ENCODE results near the gene FKBP1A. TPM values are rescaled to one million over a fixed set of nuclear protein-coding genes. Genes with fewer than 3 reads are reported as not detected.
A peak's percentile ranks its signal among the peaks of the same experiment; 100 is the strongest.

Gene FKBP1A
- total and polyA plus RNA-seq, 2 of the 4 experiments (the other 2 are of a cell fraction), result 120 to 528 TPM

DNA sequence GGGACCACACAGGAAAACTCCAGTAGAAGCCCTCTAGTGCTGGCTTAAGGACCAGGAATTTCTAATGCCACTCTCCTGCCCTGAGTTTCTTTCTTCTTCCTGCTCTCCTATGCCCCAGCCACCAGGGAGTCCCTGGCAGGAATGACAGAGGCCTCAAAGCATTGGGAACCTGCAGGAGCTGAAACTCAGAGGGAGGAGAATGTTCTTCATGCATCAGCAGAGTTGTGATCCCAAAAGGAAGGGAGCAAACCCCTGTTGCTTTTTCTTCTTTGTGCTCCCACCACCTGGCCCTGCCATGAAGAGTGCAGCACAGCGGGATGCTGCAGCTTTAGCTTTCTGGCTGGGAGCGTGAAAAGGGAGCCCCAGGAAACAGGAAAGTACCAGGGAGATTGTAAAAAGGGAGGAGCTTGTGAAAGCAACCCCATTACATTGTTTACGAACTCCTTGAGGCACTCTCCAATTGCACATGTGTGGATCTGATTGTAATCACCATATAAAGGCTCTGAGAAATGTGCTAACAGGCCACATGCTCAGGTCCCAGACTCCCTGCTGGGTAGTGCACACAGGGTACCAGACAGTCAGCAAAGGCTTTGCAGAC lies 34.7 kb upstream of the FKBP1A start:
- Histone ChIP-seq H4K91ac (ENCODE audit: insufficient read depth, low read depth, low read length) (no peak overlapping the region), H2AK5ac (ENCODE audit: low read depth, low read length) (0 out of 2 replicates have a peak overlapping the region, but pooled peaks have one; percentile 27), H2AK9ac (replicated peaks; ENCODE audit: low read depth, low read length, poor library complexity) (no peak overlapping the region), H3K9me3 (ENCODE audit: control insufficient read depth, insufficient read depth, low read length) (no peaks in the 10 kb centered on the region), H4K8ac (ENCODE audit: low read depth in 2 of 2, low read length in 2 of 2) (peak overlapping the region in 1 of 2 experiments; percentile 20; a peak in 1 of 4 replicates), H3K27ac (ENCODE audit: insufficient read depth, low read length) (no peak overlapping the region), H3K4ac (ENCODE audit: low read depth, low read length) (no peak overlapping the region), H3K79me1 (ENCODE audit: low read depth in 1 of 2, low read length in 2 of 2) (no peaks in the 10 kb centered on the region), H3K4me3 (ENCODE audit: insufficient read depth, low read depth, low read length) (no peak overlapping the region), H3K27me3 (ENCODE audit: control insufficient read depth, insufficient read depth, low read length) (no peaks in the 10 kb centered on the region), H3K18ac (ENCODE audit: low read depth, low read length) (no peak overlapping the region), H4K20me1 (ENCODE audit: insufficient read depth, low read length) (no peaks in the 10 kb centered on the region), H3K14ac (replicated peaks; ENCODE audit: low read depth, low read length) (no peak overlapping the region), H3K36me3 (ENCODE audit: control insufficient read depth, insufficient read depth, low read length) (no peaks in the 10 kb centered on the region), H3K23ac (ENCODE audit: low read depth, low read length) (no peak overlapping the region), H3K4me2 (ENCODE audit: low read depth, low read length) (no peak overlapping the region), H2BK5ac (ENCODE audit: low read depth, low read length, poor library complexity, severe bottlenecking) (no peak overlapping the region), H3K4me1 (ENCODE audit: control insufficient read depth, insufficient read depth, low read length) (peaks cover 7% of the 10 kb centered on the region), H3K9ac (ENCODE audit: low read depth, low read length) (no peak overlapping the region), H4K5ac (ENCODE audit: low read depth, low read length) (no peak overlapping the region), H2BK20ac (ENCODE audit: low read depth, low read length) (no peak overlapping the region), H2BK120ac (ENCODE audit: low read depth, low read length) (no peak overlapping the region), H2BK15ac (ENCODE audit: low read depth, low read length) (no peak overlapping the region), H2AFZ (replicated peaks; ENCODE audit: low read length, poor library complexity) (peak overlapping the region; percentile 58), H3K56ac (ENCODE audit: extremely low read depth, insufficient read depth, low read length) (no peak overlapping the region), H3K9me1 (ENCODE audit: insufficient read depth, low read length) (peaks cover 6% of the 10 kb centered on the region; the same call in 1 of the 2 replicates)
- DNase-seq, result peak; percentile 37
- ChIA-PET POLR2A (ENCODE audit: unreplicated experiment) (interaction anchor here (0.6 kb wide), 1 partner anchor 101 kb away, joined by 3 read pairs; no protein-coding TSS in a partner anchor), CTCF (interaction anchor here (0.7 to 1.7 kb wide), 3 partner anchors 10 to 76 kb away, joined by 3 to 5 read pairs (median 4); no protein-coding TSS in a partner anchor)
- ATAC-seq (ENCODE audit: low read depth), result peak; percentile 28; the same call in 1 of the 2 replicates
- no peak for TF ChIP-seq RFX5 (IDR thresholded peaks at IDR 0.05; ENCODE audit: low read depth, low read length)
- TF ChIP-seq, protein P1, sequence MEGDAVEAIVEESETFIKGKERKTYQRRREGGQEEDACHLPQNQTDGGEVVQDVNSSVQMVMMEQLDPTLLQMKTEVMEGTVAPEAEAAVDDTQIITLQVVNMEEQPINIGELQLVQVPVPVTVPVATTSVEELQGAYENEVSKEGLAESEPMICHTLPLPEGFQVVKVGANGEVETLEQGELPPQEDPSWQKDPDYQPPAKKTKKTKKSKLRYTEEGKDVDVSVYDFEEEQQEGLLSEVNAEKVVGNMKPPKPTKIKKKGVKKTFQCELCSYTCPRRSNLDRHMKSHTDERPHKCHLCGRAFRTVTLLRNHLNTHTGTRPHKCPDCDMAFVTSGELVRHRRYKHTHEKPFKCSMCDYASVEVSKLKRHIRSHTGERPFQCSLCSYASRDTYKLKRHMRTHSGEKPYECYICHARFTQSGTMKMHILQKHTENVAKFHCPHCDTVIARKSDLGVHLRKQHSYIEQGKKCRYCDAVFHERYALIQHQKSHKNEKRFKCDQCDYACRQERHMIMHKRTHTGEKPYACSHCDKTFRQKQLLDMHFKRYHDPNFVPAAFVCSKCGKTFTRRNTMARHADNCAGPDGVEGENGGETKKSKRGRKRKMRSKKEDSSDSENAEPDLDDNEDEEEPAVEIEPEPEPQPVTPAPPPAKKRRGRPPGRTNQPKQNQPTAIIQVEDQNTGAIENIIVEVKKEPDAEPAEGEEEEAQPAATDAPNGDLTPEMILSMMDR (conservative IDR thresholded peaks at IDR 0.05; ENCODE audit: low read depth, low read length), result no peak
- TF ChIP-seq CEBPB (IDR thresholded peaks at IDR 0.05; ENCODE audit: low read depth, low read length), result no peak
- TF ChIP-seq, protein P2, sequence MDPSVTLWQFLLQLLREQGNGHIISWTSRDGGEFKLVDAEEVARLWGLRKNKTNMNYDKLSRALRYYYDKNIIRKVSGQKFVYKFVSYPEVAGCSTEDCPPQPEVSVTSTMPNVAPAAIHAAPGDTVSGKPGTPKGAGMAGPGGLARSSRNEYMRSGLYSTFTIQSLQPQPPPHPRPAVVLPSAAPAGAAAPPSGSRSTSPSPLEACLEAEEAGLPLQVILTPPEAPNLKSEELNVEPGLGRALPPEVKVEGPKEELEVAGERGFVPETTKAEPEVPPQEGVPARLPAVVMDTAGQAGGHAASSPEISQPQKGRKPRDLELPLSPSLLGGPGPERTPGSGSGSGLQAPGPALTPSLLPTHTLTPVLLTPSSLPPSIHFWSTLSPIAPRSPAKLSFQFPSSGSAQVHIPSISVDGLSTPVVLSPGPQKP (IDR thresholded peaks at IDR 0.05; ENCODE audit: borderline replicate concordance, low read depth, low read length), result no peak
- no peak for TF ChIP-seq MAFK (IDR thresholded peaks at IDR 0.05; ENCODE audit: low read depth, low read length)
- no peak for TF ChIP-seq POLR2A (IDR thresholded peaks at IDR 0.05; ENCODE audit: low read depth, low read length)
- no peak for TF ChIP-seq FOS (IDR thresholded peaks at IDR 0.05; ENCODE audit: low read depth, low read length)
- TF ChIP-seq MXI1 (IDR thresholded peaks at IDR 0.05; ENCODE audit: borderline replicate concordance, low read depth, low read length), result no peak
- no peak for TF ChIP-seq RCOR1 (IDR thresholded peaks at IDR 0.05; ENCODE audit: insufficient replicate concordance, low read length)
- no peak for TF ChIP-seq NFE2L2 (IDR thresholded peaks at IDR 0.05; ENCODE audit: low read depth, low read length)
- TF ChIP-seq, protein P3, sequence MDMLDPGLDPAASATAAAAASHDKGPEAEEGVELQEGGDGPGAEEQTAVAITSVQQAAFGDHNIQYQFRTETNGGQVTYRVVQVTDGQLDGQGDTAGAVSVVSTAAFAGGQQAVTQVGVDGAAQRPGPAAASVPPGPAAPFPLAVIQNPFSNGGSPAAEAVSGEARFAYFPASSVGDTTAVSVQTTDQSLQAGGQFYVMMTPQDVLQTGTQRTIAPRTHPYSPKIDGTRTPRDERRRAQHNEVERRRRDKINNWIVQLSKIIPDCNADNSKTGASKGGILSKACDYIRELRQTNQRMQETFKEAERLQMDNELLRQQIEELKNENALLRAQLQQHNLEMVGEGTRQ (IDR thresholded peaks at IDR 0.05; ENCODE audit: low read depth, low read length), result no peak
- TF ChIP-seq BHLHE40 (IDR thresholded peaks at IDR 0.05; ENCODE audit: low read depth, low read length), result no peak
- TF ChIP-seq RAD21 (IDR thresholded peaks at IDR 0.05; ENCODE audit: low read length), result no peak
- TF ChIP-seq MAZ (IDR thresholded peaks at IDR 0.05; ENCODE audit: borderline replicate concordance, low read depth, low read length), result no peak
- no peak for TF ChIP-seq SMC3 (IDR thresholded peaks at IDR 0.05; ENCODE audit: low read depth, low read length)
- dilution Hi-C loops (cut with HindIII; ENCODE audit: low sequenced_read_pairs, unreplicated experiment), result no loop called here
- no CpG with 5 or more reads among the region's 3 CpGs for WGBS, 2 experiments (ENCODE audit: extremely low coverage in 2 of 2, insufficient read length in 1 of 2)
- intact Hi-C loops (cut with micrococcal nuclease), result no loop called here
- in situ Hi-C loops (cut with MboI; ENCODE audit: low sequenced_read_pairs), result no loop called here
- no TSS peak for BruUV-seq (replicated peaks)
